ENCODE results near the gene OXER1. TPM values are rescaled to one million over a fixed set of nuclear protein-coding genes. Genes with fewer than 3 reads are reported as not detected.

The OXER1 gene
- total RNA-seq, 1 experiment from 2014 or later = not detected

DNA sequence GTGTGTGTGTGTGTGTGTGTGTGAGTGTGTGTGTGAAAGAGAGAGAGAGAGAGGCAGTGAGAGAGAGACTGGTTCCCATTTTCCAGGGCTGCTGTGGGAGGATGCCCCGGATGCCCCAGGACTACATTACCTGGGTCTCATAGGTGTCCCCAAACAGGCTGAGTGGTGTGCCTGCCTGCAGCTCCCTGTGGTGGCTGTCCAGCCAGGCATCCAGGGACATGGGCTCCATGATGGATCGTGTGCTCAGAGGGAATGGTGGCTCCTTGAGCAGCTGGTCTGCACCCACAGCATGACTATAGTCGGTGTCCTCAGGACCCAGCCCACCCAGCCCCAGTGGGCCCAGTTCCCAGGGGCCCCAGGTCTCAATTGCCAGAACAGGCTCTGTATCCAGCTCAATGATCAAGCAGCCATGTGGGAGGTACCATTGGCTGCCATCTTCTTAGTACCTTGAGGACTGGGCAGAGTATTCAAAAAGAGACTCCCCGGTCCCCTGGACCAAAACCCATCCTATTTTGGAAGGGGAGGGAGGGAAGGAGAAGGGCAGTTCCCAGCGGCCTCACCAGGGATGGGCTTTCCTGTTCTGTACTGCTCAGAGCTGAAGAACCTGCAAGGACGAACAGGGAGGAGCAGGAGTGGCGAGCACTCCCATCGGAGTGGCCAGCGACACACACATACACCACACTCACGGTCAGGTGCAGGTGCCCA is 5.8 kb upstream of the OXER1 start:
- no peak for DNase-seq (ENCODE audit: low spot score)

DNA sequence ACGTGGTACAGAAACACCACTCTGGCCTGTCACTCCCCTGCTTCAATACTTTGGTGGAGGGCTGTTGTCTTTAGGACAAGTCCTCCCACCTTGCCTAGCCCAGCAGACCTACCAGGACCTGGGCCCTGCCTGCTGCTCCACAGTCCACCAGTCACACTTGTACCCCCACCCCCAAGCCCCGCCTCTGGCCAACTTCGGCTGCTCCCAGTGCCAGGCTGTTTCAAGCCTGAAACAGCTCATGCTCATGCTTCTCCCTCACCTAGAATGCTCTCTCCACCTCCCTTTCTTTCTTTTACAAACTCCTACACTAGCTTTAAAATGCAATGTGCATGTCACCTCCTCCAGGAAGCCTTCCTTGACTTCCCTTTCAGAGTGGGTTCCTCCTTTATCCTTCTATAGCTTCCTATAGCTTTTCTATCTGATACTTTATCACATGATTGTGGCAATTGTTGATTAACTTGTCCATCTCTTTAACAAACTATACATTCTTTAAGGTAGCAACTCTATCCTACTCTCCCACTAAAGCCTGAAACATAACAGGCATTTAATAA is 4.8 kb upstream of the OXER1 start:
- DNase-seq (ENCODE audit: low spot score) = no peak

DNA sequence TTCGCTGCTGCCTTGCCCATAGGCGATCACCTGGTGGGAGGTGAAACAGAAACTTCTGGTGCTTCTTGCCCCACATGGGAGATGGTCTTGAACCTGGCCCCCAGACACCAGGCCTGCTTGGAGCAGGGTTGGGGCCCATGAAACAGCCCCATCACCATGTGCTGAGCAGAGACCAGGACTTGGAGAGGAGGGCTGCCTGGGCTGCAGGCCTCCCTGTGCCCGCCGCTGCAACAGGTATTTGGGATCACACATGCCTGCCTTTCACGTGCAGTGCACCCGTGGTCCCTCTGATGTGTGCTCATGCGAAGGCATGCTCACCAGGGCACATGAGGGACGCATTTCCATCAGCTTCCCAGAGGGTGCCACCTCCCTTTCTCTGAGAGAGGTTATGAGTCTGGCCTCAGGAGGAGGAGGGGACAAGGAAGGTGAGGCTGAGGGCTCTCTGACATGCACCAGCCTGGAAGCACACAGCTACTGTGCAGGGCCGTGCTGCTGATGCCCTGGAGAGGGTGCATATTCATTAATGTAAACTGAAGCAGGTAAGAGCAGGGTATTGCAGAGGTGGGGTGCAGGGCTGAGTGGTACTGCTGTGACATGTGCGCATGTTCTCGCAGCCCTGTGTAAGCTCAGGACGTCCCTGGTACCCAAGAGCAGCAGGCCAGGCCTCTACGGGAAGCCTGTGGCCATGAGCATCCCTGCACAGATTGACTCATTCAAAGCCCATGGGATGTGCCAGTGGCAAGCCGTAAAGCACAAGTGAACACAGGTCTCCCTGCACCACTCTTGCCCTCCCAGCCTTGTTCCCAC is 4.2 kb upstream of the OXER1 start:
- DNase-seq (ENCODE audit: low spot score) = no peak

DNA sequence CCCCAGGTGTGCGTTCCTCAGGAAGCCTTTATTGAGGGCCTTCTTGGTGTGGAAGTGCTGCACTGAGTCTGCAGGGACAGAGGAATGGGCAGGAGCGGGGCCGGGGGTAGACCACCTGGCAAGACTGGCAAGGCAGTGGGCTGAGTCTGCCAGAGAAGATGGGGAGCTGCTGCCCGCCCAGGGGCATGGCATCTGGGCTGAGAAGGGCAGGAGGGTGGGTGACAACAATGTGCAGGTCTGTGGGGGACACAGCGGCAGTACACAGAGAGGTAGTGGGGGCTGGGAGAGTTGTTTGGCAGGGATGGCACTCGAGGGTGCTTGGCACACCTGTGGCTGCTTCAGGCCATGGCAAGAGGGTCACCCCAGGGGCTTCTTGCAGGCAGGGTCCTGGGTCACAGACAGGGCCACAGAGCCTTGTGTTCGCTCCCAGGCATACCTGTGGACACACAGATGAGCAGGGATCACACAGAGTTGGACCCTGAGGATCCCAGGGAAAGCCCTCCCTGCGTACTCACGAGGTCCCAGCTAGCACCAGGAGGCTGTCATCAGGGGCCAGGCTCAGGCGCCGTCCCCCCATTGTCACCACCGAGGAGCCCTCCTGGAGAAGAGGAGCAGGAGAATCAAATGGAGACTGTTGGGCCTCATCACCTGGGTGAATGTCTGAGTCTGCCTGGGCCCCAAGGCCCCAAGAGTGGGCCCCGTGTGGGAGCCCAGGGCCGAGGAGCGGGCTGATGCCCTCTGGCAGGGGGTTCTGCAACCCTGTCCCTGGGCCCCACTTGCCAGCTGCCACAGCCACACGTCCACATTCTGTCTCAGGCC is 3.4 kb upstream of the OXER1 start:
- no peak for DNase-seq (ENCODE audit: low spot score)

DNA sequence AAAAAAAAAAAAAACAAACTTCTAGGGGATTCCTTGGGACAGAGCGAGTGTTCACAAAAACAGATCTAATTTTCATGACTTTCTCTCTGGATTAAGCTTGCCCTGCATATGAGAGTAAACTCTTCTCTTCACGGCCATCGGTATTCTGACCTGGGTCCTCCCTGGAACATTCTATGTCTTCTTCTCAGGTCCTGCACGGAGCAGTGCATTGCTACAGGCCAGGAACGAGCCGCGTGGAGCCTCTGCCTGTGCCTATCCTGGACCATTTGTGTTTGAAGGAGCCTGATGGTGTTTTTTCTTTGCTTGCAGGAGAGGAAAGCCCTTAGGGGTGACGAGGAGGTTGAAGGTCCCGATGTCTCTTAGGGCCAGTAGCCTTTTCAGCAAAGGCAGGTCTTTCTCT is 1.8 kb upstream of the OXER1 start:
- DNase-seq (ENCODE audit: low spot score) = no peak

DNA sequence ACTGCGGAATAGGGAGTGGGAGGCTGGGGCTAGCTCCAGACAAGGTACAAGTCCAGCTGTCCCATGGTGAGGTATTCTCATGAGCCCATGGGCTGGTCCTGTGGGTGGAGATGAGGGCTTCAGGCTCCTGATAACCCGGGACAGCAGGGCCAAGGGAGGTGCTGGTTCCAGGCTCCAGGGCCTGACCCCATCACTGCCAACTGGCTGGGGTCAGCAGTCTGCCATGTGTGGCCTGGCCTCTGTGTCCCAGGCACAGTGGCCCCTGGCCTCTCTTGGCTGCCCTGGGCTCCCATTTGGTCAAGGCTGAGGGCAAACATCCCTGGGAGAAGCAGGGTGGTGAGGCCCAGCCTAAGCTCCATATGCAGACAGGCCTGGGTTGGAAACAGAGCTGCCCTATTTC is 966 bp upstream of the OXER1 start:
- DNase-seq (ENCODE audit: low spot score) = no peak

DNA sequence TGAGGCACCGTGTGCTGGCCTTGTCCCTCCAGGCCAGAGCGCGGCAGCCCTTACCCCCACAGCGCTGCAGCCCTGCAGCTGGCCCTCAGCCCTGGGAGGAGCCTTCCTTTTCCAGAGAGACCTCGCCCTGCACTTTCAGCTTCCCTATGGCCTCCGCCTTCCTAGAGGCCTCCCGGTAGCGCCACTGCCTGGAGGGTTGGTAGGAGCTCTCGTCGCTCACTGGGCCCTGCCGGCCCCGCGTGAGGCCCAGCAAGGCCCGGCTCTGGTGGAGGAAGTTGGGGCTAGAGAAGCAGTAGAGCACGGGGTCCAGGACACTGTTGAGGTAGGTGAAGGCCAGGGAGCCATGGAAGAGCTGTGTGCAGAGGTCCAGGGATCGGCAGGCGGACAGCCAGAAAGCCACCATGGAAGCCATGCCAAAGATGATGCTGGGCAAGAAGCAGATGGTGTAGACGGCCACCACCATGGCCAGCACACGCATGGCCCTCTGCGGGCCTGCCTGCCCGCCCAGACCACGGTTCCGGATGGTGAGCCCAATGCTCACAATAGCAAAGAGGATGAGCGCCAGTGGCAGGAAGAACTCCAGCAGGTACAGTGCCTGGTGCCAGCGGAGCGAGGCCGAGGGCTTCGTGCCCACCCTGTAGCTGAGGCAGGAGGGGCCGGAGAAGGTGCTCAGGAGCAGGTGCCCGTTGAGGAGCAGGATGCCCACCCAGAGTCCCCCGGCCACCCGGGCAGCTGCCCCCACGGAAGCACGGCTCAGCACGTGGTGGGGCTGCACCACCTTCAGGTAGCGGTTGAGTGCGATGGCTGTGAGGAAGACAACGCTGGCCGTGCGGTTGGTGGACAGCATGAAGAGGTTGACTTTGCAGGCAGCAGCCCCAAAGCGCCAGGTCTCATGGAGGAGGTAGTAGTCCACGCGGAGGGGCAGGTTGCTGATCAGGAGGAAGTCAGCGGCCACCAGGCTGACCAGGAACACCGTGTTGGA is 821 bp downstream of the OXER1 start:
- no peak for DNase-seq (ENCODE audit: low spot score)

DNA sequence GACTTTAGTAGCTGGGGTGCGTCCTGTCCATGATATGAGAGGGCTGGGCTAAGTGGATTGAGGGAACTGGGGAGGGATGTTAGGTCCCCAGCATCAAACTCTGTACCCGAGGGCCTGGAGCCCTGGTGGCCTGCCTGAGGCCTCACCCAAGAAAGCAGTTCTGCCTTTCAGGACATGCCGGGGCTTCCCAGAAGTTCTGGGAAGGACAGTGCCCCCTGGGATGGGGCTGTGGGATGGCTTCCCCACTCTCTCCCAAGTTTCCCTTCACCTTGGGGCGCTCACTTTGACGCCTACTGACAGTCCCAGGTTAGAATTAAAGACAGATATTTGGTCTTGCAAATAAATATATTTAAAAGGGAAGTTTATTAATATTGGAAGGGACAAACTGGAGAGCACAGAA is 1.8 kb downstream of the OXER1 start:
- DNase-seq (ENCODE audit: low spot score) = no peak

DNA sequence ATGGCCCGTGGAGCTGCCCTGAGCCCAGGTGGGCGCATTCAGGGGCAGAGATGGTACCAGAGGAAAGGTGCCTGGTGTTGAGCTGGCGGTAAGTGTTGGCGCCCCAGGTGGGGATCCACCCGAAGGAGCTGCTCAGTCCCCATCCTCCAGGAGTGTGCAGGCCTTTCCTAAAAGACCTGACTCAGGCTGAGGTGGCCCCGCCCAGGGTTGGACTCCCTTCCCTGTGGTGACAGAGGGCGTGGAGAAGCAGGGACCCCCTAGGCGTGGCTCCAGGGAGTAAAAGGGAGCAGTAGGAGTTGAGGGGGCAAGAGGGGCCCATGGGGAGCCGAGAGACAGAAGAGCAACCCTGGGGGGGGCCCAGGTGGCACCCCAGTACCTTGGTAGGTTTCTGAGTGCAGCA is 2.4 kb downstream of the OXER1 start:
- no peak for DNase-seq (ENCODE audit: low spot score)

DNA sequence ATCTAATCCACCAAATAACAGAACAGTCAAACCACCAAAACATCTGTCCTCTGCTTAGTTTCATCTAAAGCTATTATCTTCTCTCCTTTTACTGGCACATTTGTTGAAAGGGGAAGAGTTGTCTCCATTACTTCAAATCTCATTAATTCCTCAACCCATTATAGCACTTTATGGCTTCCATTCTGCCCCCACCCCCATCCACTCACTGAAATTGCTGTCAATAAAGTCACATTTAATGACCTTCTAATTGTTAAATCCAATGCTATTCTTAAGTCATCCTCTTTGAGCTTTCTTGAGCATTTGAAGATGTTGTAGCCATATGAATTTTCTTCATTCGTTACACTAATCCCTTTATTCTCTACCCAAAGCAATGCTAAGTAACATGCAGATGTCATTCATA is 5.2 kb downstream of the OXER1 start:
- no peak for DNase-seq (ENCODE audit: low spot score)

DNA sequence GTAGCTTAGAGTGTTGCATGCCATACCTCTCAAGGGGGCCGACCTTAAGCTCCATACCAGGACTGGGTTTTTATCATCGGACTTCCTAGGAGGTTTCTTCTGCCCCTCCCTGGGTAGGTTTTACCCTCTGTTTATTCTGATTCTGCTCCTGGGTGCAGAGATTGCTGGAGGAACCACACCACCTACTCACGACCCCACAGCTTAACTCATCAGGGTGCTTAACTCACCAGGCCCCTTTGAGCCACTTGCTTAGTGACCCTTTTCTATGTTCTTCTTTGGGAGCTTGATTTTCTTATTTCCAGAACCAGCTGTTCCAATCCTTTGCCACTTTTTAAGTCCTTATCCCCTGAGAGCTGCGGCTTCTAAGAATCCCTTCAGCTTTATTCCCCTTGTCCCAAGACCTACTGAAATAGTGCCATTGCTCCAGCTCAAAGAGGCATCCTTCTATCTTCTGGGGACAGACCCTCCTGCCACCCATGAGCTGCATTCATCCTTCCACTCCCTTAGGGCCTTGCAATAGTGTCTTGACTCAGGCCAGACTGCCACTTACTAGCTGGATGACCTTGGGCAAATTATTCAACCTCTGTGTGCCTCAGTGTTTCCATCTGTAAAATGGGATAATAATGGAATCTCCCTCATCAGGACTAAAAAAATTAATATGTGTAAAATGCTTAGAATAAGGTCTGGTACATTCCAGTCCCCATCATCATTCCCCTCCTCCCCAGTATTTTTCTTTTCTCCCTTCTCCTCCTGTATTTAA is 5.8 kb downstream of the OXER1 start:
- DNase-seq (ENCODE audit: low spot score) = no peak

DNA sequence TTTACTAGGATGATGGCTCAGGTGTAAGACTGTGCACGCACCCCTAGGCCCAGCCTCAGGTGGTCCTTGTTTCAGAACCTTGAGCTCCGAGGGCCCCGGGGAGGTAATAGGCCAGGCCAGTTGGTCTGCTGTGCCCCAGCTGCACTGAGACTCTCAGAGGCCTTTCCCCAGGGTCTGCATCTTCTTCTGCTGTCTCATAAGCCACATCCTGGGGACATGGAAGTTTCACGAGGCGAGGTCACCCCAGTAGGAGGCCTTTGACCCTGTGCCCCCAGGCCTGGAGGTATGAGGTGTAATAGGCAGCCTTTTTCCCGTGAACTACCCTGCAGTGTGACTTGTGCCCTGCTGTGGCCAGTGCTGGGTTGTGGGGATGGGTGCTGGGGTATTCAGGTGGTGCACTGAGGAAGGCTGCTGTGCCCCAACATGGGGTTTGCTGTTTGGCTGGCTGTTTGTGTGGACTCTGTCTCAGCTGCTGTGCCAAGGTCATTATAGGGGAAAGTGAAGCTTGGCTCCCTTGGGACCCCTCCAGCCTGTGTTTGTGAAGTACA is 6.9 kb downstream of the OXER1 start:
- DNase-seq (ENCODE audit: low spot score) = no peak

DNA sequence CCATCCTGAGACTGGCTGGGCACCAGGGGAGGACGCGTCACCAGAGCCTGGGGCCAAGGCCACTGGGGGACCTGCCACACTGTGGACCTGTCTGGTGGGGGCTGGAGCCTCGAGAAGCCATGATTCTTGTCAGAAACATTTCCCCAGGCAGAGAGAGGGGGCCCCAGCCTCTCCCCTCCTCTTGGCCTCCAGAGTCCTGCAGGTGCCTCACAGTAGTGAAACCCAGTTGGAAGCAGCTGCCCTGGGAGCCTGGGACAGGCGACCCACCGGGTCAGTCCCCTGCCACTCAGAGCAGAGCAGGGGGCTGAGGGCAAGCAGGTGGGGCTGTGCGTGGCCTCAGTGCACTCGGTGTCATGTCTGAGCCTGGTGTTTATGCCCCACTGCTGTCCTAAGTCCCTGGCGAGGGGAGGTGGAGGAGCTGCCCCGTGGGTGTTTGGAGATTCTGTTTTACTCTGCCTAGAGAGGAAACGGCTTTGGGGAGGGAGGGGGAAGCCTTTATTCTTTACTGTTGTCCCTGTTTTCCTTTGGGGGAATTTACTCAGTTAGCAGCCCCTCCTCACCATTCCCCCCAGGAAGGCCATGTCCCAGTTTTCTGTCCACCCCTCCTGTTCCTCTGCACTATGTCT is 7.7 kb downstream of the OXER1 start:
- DNase-seq (ENCODE audit: low spot score) = no peak

DNA sequence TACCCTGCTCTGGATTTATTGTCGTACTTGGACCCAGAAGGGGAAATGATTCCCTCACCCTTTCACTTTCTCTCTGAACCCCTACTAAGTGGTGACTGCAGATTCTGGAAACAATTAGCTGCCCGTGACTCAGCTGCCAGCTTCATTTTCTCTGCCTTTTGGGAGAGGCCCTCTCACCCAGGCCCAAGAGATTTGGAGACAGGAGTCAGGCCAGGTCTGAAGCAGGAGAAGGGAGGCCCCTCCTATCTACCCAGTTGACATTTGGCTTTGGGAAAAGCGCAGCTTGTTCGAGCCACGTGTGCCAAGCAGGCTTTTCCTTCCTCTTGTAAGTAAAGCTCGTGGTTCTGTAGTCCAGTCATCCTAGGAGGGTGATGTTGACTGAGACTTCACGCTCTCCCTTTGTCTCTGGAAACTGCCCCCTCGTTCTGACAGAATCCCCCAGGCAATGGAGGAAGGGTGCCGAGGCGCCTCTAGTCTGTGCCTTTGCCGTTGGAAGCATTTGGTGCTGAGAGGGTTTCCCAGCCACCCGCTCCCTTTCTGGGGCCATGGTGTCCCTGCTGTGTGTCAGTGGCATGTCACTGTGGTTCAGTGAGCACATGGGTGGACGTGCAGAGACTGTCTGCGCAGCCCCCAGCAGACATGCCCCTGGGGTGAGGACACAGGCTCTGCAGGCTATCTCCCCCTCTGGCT is 8.6 kb downstream of the OXER1 start:
- no peak for DNase-seq (ENCODE audit: low spot score)

DNA sequence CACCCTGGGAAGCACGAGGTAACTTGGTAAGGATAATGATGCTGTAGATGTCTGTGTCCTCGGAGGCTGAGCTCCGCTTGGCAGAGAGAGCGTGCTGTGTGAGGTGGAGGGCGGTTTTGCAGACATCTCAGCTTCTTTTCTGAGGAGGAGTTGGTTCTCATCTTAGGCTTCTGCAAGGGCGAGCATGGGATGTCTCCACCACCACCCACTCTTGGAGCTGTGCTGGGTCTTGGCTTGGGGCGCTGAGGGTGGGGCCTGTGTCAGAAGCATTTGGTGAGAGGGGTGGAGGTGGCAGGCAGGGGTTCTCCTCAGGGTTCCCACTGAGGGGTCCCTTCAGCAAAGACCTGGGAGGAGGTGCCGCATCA is 9.2 kb downstream of the OXER1 start:
- no peak for DNase-seq (ENCODE audit: low spot score)

DNA sequence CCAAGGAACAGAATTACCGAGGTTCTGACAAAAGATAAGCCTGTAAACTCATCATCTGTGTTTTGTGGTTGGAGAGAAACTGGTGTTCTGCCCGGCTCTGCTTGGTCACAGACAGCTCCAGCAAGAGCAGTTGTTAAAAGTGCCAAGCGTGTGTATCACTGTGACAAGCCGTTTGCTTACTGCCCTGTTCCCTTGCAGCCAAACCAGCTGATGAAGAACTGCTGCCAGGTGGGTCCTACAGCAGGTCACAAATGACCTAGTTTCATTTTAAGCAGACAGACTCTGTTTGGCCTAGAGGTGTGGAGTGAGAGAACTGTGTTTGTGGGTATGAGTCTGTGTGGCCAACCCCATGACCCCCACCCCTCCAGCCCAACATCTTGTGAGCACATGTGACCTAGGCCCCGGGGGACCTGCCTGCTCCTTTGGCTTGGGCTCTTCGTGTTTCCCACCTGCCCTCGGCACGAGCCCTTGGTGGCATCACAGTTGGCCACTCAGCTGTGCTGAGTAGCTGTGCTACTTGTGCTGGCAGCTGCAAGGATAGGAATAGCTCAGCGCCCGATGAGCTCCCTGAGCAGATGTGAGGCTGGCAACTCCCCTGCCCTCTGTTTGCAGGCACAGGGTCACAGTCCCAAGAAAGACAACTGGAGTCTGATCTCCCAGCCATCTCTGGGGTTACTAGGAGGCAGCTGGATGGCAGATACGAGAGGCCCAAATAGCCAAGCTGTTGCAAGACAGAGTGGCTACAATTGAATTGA is 9.7 kb downstream of the OXER1 start:
- DNase-seq (ENCODE audit: low spot score) = no peak

DNA sequence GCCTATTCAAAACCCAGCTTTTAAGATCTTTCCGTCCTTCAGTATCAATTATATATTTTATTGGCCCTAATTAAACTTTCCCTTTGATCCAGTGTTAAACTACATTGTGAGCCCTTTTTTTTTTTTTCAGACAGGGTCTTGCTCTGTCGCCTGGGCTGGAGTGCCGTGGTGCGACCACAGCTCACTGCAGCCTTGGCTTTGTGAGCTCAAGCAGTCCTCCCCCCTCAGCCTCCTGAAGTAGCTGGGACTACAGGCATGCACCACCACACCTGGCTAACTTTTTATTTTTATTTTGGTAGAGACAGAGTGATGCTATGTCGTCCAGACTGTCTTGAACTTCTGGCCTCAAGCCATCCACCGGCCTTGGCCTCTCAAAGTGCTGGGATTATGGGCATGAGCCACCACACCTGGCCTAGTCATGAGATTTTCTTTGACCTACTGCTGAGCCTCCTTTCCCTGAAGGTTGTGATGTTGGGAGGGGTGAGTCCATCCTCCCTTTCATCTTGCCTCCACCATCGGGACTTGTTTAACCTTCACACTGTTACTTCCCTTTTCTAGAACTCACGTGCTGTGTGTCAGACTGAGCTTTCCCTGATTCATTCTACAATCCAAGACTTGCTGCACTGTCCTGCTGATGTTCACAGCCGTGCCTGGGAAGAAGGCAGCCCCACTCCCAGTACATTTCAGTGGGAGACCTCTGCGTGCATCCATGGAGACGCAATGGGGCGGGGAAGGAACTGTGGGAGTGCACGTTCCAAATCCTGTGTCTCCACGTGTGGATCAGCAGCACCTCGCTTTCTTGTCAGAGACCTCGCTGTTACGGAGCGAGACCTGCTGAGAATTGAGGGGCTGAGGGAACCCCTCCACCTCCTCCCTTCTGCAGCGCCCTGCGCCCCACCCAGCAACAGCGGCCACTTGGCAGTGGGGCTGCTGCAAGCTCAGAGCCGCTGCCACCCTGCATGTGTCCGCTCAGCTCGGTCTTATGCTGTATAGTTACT is 10.8 kb downstream of the OXER1 start:
- DNase-seq (ENCODE audit: low spot score) = no peak
